ENCODE measurements around the gene MRPS26. TPM values are rescaled to one million over a fixed set of nuclear protein-coding genes. Genes with fewer than 3 reads are reported as not detected.

MRPS26 gene
- total and polyA plus RNA-seq, 2 of the 13 experiments (the other 11 are each of a cell fraction or from before 2014, with no cell fraction given), result 89.8 to 187 TPM

- H2AFZ ChIP-seq (ENCODE audit: low read length), result no peak overlapping the region
- no peaks in the 10 kb centered on the region for H3K9me3 ChIP-seq (ENCODE audit: low read length)
- ATAC-seq (no peak), DNase-seq (ENCODE audit: low spot score) (no peak), FAIRE-seq (no peak)
- no peak overlapping the region for H3K27ac ChIP-seq (ENCODE audit: extremely low read length, insufficient read depth, low read length)
- H3K27me3 ChIP-seq (ENCODE audit: control insufficient read depth in 1 of 2, insufficient read depth in 2 of 2, low read length in 2 of 2), result no peaks in the 10 kb centered on the region
- TF ChIP-seq ZNF350 (CRISPR knock-in tag; IDR thresholded peaks at IDR 0.05; ENCODE audit: borderline replicate concordance, low read depth) (no peak), THAP8 (CRISPR knock-in tag; IDR thresholded peaks at IDR 0.05; ENCODE audit: borderline replicate concordance) (no peak), MAFK (conservative IDR thresholded peaks at IDR 0.05 in 1 of 2, IDR thresholded peaks at IDR 0.05 in 1 of 2; ENCODE audit: low read length in 2 of 2) (peak in 1 of 2 experiments; percentile 38; a peak in 1 of 4 replicates)
- H3K9ac ChIP-seq (ENCODE audit: insufficient read depth, low read depth, low read length), result no peak overlapping the region
- CTCF ChIA-PET (ENCODE audit: low intra/inter-chr PET ratio, low total read pairs), result no interaction called here
- intact Hi-C loops (cut with micrococcal nuclease; ENCODE audit: unreplicated experiment), result no loop called here
- POLR2A ChIA-PET, result interaction anchor here (1.2 kb wide), 1 partner anchor 31 kb away, joined by 5 read pairs; the partner anchor contains the start of gene MRPS26
- H3K4me2 ChIP-seq (ENCODE audit: low read depth, low read length), result no peak overlapping the region
- peaks cover 12 to 28% of the 10 kb centered on the region in 2 experiments; a peak in 4 of 5 replicates for H3K36me3 ChIP-seq (replicated peaks in 1 of 2; ENCODE audit: control insufficient read depth in 1 of 2, insufficient read depth in 2 of 2, low read length in 2 of 2)
- in situ Hi-C loops (cut with HindIII; ENCODE audit: extremely low pct_ligation_motif_present, low pct_unique_long_range_greater_than_20kb), result no loop called here
- H3K4me3 ChIP-seq (replicated peaks in 1 of 3; ENCODE audit: insufficient read depth in 1 of 3, low read depth in 2 of 3, low read length in 3 of 3), result no peak overlapping the region
- BruUV-seq (replicated peaks), result no TSS peak
- H4K20me1 ChIP-seq (ENCODE audit: insufficient read depth, low read length), result no peaks in the 10 kb centered on the region
- 95% methylated on average over 7 of the region's 7 CpGs for WGBS (ENCODE audit: low lambda C conversion rate)
- H3K79me2 ChIP-seq (ENCODE audit: insufficient read depth, low read length), result no peaks in the 10 kb centered on the region
- no peaks in the 10 kb centered on the region for H3K4me1 ChIP-seq (ENCODE audit: insufficient read depth, low read length)
Measured at GRCh38 chr20:3014179-3014578, 31.7 kb upstream of the MRPS26 start.

- intact Hi-C loops (cut with micrococcal nuclease; ENCODE audit: unreplicated experiment) (no loop called here), in situ Hi-C loops (cut with HindIII; ENCODE audit: extremely low pct_ligation_motif_present, low pct_unique_long_range_greater_than_20kb) (no loop called here)
- Histone ChIP-seq H3K4me1 (ENCODE audit: insufficient read depth, low read length) (no peaks in the 10 kb centered on the region), H3K9ac (ENCODE audit: insufficient read depth, low read depth, low read length) (no peak overlapping the region), H3K36me3 (replicated peaks in 1 of 2; ENCODE audit: control insufficient read depth in 1 of 2, insufficient read depth in 2 of 2, low read length in 2 of 2) (peaks cover 12 to 25% of the 10 kb centered on the region in 2 experiments; a peak in 4 of 5 replicates), H3K27ac (ENCODE audit: extremely low read length, insufficient read depth, low read length) (no peak overlapping the region), H3K27me3 (ENCODE audit: control insufficient read depth in 1 of 2, insufficient read depth in 2 of 2, low read length in 2 of 2) (no peaks in the 10 kb centered on the region), H3K79me2 (ENCODE audit: insufficient read depth, low read length) (no peaks in the 10 kb centered on the region), H3K4me2 (ENCODE audit: low read depth, low read length) (no peak overlapping the region), H4K20me1 (ENCODE audit: insufficient read depth, low read length) (no peaks in the 10 kb centered on the region), H3K9me3 (ENCODE audit: low read length) (no peaks in the 10 kb centered on the region), H2AFZ (ENCODE audit: low read length) (no peak overlapping the region), H3K4me3 (replicated peaks in 1 of 3; ENCODE audit: insufficient read depth in 1 of 3, low read depth in 2 of 3, low read length in 3 of 3) (no peak overlapping the region)
- WGBS (ENCODE audit: low lambda C conversion rate), result 93% methylated on average over 3 of the region's 3 CpGs
- FAIRE-seq (no peak), ATAC-seq (no peak), DNase-seq (ENCODE audit: low spot score) (no peak)
- ChIA-PET POLR2A (interaction anchor here (1.2 kb wide), 1 partner anchor 31 kb away, joined by 5 read pairs; the partner anchor contains the start of gene MRPS26), CTCF (ENCODE audit: low intra/inter-chr PET ratio, low total read pairs) (no interaction called here)
- no TSS peak for BruUV-seq (replicated peaks)
- TF ChIP-seq ZBTB21 (CRISPR knock-in tag; IDR thresholded peaks at IDR 0.05), result no peak
- no peak for TF ChIP-seq HMGXB3 (CRISPR knock-in tag; IDR thresholded peaks at IDR 0.05; ENCODE audit: borderline replicate concordance)
- no peak for TF ChIP-seq MAZ (IDR thresholded peaks at IDR 0.05; ENCODE audit: borderline replicate concordance, low read depth, low read length)
- TF ChIP-seq MAZ (CRISPR knock-in tag; IDR thresholded peaks at IDR 0.05; ENCODE audit: low read depth), result no peak
- TF ChIP-seq NFKB2 (CRISPR knock-in tag; IDR thresholded peaks at IDR 0.05; ENCODE audit: borderline replicate concordance), result no peak
- no peak for TF ChIP-seq PITX1 (CRISPR knock-in tag; IDR thresholded peaks at IDR 0.05)
- TF ChIP-seq ZFP91 (CRISPR knock-in tag; IDR thresholded peaks at IDR 0.05; ENCODE audit: borderline replicate concordance), result no peak
- no peak for TF ChIP-seq ZNF501 (CRISPR knock-in tag; IDR thresholded peaks at IDR 0.05)
- TF ChIP-seq ZNF552 (CRISPR knock-in tag; IDR thresholded peaks at IDR 0.05; ENCODE audit: borderline replicate concordance), result no peak
Measured at GRCh38 chr20:3014662-3015061, 31.2 kb upstream of the MRPS26 start.
